NCI-H146 treated with DMSO at 0.1 percent for 48 hours (cell line): ENCODE measurements around the gene CRX.
"Not testable (repeated sequence)": the region's sequence is repeated elsewhere in the genome, so short reads cannot be mapped to it uniquely, and the experiment has no call there.

Source experiments
- DNase-seq: peaks from one replicate; lab custom pipeline; 2025; ENCODE audit not compliant: unreplicated experiment; lab: John Stamatoyannopoulos, UW

CRX gene

DNA sequence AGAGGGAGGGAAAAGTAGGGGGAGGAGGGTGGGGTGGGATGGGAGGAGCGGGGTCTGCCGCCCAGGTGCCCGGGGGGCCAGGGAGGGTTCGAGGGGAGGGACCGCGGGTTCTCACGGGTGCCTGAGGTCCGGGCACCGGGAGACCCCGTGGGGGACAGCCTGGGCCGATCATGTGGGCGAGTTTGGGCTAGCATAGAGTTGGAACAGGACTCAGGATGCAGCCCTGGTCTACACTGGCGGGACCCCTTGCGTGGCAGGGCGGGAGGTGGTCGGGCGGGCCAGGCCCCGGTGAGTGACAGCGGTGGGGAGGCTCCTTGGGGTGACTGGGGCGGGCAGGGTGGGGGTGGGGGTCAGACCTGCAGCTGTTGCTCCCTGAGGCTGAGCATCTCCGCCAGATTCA, 18.6 kb upstream of the CRX start:
- DNase-seq = not testable (repeated sequence)

DNA sequence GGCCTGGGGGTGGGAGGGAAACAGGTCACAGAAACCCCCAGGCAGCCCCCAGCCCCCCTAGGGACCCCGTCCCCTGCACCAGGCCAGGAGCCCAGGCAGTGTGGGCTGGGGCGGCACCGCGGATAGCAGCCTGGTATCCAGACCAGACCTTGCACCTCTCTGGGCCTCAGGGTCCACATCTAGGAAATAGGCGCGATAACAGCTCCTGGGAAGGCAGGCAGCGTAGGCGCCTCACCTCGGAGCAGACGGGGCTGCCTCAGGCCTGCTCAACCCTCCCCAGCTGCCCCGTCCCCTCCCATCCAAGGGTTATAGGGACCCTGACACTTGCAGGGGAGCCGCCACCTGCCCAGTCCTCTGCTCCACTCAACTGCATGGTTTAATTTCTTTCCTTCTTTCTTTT, 18.1 kb upstream of the CRX start:
- not testable (repeated sequence) for DNase-seq

DNA sequence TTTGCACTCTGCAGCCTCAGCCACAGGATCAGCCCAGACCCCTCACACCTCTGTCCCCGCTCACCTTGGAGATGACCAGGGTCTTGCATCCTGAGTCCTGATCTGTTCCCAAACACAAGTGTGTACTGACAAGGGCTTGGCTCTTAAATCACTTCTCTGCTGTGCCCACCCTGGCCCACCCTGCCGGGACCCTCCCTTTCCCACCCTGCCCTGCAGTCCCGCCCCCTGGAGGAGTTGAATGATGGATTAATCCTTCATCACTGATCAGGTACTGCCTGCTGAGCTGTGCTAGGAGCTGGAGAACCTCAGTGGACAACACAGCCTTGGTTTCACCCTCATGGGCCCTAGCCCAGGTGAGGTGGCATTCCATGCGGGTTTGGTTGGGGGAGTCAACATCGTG, 17.3 kb upstream of the CRX start, which contains the start of gene TPRX1:
Gene TPRX1 (minus strand): TSS at position 101 of the 400 bp plus-strand sequence. CDS start 12 bp downstream, at position 89.
- DNase-seq = not testable (repeated sequence)

DNA sequence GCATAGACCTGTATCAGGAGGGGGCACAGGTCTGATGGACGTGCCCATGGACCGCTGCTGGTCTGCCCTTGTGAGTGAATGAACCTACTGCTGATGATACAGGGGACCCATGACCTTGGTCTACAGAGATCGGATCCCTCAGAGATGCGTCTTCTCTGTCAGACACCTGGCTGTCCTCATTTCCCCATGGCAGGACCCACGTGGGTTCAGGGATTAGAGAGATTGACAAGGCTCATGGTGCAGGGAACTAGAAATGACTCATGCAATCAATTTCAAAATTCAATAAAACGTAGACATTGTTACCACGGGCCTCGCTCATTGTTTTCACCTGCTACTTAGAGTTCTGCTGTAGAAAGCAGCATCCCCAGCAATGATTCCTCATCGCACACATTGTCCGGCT, 16.4 kb upstream of the CRX start:
- DNase-seq = no peak

DNA sequence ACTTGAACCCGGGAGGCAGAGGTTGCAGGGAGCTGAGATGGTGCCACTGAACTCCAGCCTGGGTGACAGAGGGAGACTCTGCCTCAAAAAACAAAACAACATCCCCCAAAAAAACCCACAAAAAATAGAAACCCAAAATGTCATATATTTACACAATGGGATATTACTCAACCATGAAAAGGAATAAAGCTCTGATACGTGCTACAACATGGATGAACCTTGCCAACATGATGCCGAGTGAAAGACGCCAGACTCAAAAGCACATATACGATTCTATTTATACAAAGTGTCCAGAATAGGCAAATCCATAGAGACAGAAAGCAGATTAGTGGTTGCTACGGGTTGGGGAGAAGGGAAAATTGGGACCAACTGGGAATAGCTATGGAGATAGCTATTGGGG, 15.3 kb upstream of the CRX start:
- no peak for DNase-seq

DNA sequence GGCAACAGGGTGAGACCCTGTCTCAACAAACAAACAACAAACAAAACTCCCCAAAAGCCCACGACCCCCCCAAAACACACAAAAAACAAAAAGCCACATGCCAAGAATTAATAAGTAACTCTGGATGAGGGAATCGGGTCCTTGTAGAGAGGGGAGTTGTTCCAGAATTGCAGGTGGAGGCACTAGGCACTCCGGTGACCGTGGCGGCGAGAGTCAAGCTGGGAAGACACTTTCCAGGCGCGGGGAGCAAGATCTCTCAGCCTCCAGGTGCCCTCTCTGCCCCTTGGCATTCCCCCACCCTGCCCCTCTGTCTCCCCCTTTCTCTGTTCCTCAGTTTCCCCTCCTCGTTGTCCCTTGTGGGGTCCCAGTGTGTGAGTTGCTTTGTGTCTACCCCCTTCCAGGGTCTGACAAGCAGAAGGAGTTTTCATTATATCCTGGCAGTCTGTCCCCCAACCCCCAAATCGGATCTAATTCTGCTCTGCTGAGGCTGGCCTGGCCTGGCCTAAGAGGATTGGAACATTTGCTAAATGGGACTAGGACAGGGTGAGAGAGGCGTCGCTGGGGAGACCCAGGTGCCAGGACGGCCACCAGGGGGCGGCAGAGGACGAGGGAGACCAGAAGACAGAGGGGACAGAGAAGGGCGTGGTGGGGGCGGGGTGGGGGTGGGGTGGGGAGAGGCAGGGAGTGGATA, 8.3 kb upstream of the CRX start:
- DNase-seq = peak; percentile 60

DNA sequence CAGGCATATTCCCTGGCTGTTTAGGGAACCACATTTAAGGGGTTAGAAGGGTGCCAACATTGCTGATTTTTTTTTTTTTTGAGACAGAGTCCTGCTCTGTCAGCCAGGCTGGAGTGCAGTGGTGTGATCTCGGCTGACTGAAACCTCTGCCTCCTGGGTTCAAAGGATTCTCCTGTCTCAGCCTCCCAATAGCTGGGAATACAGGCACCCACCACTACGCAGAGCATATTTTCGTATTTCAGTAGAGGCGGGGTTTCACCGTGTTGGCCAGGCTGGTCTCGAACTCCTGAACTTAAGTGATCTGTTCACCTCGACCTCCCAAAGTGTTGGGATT, 7.8 kb upstream of the CRX start:
- no peak for DNase-seq

DNA sequence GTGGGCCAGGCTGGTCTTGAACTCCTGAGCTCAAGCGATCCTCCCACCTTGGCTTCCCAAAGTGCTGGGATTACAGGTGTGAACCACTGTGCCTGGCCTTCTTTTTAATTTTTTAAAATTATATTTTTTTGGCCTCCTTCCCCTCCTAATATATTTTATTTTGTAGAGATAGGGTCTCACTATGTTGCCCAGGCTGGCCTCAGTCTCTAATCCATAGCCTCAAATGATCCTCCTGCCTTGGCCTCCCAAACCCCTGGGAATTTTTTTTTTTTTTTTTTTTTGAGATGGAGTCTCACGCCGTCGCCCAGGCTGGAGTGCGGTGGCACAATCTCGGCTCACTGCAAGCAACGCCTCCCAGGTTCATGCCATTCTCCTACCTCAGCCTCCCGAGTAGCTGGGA, 5.5 kb upstream of the CRX start:
- DNase-seq = not testable (repeated sequence)

DNA sequence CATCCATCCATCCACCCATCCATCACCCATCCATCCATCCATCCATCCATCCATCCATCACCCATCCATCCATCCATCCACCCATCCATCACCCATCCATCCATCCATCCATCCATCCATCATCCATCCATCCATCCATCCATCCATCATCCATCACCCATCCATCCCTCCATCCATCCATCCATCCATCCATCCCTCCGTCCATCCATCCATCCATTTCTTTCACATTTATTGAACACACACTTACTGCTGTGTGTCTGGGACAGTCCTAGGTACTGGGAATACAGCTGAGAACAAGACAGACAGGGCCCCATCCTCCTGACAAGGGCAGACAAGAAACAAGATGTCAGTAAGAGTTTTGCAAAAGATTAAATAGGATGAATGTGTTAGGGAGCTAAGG, 3.5 kb upstream of the CRX start:
- not testable (repeated sequence) for DNase-seq

DNA sequence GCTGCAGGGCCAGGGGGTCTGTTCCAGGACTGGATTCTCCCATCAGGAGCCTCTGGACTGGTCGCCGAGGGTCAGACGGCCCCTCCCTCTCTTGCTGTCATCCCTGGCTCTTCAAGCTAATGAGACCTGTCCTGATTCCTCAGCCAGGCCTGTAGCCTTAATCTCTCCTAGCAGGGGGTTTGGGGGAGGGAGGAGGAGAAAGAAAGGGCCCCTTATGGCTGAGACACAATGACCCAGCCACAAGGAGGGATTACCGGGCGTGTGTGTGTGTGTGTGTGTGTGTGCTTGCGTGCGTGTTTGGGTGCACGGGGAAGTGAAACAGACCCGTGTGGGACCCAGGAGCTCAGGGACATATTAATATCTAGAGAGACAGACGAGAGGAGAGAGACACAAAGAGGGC, 1.9 kb upstream of the CRX start:
- no peak for DNase-seq

DNA sequence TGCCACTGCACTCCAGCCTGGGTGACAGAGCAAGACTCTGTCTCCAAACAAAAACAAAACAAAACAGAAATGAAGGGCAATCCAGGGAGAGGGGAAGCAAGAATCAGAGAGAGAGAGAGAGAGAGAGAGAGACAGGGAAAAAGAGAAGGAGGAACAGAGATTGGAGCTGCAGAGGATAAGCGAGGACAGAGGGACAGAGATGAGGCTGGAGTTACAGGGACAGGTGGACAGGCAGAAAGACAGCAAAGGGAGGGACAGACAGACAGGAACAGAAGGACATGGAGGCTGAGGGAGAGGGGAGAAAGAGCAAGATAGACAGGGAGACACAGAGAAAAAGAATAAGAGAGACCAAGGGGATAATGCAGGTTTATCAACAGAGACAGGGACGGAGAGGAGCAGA, 1.3 kb upstream of the CRX start:
- no peak for DNase-seq

DNA sequence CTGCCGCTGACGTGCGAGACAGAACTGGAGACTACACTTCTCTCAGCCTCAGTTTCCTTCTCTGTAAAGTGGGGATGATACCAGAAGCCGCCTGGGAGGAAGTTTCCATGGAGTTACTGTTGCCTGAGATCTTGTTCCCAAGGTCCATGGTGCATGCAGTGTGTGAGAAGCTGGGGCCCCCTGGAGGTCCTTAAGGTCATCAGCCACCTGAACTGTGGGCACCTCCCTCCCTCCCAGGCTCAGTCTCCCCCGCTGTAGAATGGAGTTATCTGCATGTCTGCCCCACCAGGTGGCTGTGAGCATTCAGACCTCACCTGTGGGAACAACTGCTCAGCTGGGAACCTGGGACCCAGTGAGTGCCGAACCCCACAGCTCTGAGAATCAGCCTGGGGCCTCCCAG, 2.7 kb downstream of the CRX start:
- DNase-seq = no peak

DNA sequence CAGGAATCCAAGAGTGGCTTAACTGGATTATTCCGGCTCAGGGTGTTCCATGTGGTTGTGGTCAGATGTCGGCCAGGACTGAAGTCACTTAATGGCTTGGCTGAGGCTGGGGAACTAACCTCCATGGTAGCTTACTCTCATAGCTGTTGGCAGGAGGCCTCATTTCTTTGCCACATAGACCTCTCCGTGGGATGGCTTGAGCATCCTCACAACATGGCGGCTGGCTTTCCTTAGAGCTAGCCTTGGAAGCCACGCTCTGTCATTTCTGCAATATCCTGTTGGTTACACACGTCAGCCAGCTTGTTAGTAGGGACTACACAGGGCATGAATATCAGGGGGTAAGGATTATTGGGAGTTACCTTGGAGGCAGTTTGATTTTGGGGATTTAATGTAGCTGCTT, 5.1 kb downstream of the CRX start:
- no peak for DNase-seq

DNA sequence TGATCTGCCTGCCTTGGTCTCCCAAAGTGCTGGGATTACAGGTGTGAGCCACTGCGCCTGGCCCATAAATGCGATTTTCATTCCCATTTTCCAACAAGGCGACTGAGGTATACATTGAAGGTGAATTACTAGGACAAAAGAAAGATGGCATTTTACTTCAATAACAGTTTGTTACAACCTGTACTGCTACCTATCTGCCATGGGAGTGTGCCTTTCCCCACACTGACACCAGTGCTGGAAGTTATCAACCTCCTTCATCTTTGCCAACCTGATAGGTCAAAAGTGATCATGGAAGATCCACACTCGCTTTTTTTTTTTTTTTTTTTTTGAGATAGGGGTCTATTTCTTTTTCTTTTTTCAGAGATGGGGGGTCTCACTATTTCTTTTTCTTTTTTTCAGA, 11.0 kb downstream of the CRX start:
- DNase-seq = no peak

DNA sequence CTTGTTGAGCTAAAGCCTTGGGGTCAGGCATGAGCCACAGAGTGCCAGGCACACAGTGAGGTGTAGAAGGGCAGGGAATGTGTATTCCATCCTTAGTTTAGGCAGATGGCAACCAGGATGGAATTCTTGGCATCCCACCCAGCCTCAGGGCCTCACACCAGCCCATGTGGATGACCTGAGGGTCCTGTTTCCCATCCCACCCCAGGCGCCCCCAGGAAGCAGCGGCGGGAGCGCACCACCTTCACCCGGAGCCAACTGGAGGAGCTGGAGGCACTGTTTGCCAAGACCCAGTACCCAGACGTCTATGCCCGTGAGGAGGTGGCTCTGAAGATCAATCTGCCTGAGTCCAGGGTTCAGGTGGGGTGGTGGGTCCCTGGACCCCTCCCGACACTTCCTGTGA, 14.3 kb downstream of the CRX start:
- no peak for DNase-seq

DNA sequence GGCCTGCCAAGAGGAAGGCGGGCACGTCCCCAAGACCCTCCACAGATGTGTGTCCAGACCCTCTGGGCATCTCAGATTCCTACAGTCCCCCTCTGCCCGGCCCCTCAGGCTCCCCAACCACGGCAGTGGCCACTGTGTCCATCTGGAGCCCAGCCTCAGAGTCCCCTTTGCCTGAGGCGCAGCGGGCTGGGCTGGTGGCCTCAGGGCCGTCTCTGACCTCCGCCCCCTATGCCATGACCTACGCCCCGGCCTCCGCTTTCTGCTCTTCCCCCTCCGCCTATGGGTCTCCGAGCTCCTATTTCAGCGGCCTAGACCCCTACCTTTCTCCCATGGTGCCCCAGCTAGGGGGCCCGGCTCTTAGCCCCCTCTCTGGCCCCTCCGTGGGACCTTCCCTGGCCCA, 17.7 kb downstream of the CRX start:
- DNase-seq = no peak

DNA sequence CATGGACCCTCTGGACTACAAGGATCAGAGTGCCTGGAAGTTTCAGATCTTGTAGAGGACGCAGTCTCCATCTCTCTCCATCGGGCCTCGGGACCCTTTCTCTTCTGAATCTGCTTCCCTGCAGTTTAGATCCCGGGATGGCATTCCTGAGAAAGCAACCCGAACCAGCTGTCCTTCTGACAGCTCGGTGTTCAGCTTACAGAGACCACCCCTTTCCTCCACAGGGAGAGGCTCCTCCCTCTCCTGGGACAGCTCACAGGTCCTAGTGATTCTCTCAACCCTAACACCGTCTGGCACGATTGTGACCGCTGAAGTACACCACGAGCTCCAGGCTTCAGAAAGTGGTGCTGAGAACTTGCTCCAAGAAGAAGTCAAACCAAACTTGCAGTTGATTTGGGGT, 18.2 kb downstream of the CRX start:
- no peak for DNase-seq

DNA sequence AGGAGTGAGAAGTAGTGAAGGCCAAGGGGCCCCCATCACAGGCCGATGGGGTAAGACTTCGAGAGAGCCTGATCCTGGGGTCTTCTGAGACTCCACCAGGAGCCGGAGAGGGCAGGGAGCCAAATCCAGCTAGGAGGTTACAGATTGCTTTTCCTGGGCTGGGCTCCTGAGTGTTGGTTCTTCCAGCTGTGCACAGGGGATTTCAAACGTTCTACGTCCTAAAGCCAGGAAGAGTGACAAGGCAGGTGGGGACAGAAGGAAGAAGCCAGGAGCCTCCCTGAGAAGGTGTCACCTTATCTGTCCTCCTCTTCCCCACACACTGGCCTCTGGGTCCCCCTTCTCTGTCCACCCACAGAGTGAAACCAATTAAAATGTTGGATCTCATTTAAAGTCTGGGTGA, 21.2 kb downstream of the CRX start:
- DNase-seq = no peak

DNA sequence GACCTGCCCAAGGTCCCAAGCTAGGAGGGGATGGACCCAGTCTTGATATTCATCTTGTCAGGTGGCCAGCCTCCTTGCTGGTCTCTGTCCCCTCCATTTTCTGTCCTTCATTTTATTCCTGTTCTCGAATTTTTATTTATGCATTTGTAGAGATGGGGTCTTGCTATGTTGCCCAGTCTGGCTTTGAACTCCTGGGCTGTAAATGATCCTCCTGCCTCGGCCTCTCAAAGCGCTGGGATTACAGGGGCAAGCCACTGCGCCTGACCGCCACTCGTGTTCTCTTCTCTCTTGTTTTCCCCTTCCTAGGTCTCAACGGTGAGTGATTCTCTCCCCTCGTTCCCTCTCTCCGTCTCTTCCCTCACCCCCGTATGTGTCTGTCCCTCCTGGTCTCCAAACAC, 26.7 kb downstream of the CRX start:
- DNase-seq = no peak

DNA sequence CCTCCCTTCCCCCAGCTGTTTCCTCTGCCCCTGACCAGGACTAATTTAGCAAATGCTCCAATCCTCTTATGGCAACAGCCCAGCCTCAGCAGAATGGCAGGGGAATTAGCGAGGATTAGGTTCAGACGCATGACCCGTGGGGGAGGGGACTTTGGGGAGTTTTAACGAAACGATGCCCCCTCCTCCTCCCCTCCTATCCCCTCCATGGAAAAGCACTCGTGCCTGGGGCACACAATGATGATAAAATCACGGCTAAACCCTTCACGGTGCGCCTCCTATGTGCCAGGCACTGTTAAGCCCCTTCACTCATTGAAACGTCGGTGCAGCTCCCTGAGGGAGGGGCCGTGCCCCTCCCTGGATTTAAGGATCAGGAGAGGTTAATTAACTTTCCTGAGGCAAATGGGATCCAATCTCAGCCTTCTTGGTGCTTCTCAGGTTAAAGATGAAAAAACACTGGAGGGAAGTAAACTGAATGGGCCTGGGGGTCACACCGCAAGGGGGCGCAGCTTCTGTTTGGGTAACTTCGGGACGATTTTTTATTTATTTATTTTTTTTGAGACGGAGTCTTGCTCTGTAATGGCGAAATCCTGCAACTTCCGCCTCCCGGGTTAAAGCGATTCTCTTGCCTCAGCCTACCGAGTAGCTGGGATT, 27.2 kb downstream of the CRX start:
- DNase-seq = no peak

DNA sequence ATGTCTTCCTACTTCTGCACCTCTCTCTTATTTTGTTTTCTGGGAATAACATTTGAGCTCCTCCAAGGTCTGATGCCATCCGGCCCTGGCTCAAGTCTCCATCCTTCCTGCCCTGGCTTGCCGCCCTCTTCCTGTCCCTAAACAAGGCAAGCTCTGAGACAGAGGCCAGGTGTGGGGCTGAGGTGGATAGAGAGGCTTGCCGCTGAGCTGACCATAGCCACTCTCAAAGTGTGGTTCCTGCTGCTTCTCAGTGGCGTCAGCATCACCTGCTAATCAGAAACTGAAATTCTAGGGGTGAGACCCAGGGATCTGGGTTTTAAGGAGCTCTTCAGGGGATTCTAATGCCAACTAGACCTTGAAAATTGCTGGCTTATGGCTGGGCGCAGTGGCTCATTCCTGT, 31.3 kb downstream of the CRX start:
- DNase-seq = no peak

DNA sequence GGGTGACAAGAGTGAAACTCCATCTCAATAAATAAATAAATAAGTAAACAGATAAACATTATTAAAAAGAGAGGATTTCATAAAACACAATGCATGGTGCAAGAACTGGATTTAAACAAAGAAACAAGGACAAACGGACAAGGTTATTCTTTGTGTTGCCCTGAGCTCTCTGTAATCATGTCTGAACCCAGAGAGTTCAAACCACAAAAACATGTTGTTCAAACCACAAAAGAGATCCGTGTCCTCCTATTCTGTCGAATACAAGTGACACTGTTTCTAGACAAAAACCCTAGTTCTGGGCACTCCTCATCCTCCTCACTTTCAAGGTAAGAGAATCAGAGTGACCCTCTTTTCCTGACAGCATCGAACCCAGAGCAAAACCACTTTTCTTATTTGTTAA, 32.7 kb downstream of the CRX start:
- DNase-seq = no peak

DNA sequence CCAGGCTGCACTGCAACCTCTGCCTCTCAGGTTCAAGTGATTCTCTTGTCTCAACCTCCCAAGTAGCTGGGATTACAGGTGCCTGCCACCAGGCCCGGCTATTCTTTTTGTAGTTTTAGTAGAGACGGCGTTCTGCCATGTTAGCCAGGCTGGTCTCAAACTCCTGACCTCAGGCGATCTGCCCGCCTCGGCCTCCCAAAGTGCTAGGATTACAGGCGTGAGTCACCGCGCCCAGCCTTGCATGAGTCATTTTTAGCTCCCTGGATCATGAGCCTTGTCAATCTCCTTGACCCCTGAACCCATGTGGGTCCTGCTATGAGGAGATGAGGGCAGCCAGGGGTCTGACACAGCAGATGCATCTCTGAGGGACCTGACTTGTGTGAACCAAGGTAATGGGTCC, 36.5 kb downstream of the CRX start:
- not testable (repeated sequence) for DNase-seq
